ENCODE data around the gene NME4. TPM values are rescaled to one million over a fixed set of nuclear protein-coding genes. Genes with fewer than 3 reads are reported as not detected.

Gene NME4
- total and polyA plus RNA-seq, 9 donors: 48.8 to 133 (median 93.4) TPM

DNA sequence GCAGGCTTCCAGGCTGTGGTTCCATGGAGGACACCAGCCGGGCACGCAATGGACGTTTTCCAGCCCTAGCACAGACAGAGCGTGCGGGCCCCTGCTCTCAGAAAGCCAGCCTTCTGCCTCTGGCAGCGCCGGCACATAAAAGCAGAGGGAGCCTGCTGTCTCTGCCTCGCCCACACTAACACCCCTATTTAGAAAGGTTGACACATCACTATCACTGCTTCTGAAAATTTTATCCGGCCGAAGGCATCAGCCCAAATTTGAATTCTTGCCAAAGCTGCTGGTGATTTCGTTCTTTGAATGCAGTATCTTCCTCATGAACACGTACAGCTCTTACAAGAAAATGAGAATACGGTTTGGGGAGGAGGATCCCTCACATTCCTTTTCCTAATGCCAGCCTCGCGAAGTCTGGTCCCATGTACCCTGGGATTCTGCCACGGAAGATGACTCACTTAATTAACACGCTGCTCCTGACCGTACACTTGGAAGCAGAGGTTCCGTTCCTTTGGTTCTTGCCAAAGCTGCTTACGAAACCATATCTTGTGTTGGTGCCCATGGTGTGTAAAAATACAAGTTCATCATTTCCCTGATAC is 27.1 kb downstream of the NME4 start:
- Histone ChIP-seq H3K27me3 (no peaks in the 10 kb centered on the region), H3K4me1 (ENCODE audit: insufficient read depth) (peaks cover 9% of the 10 kb centered on the region), H3K27ac (peak overlapping the region in 1 of 2 donors; percentile 88), H3K4me3 (peak overlapping the region; percentile 58), H3K9me3 (no peaks in the 10 kb centered on the region), H3K36me3 (no peaks in the 10 kb centered on the region)
- intact Hi-C loops (cut with DNase I): no loop called here
- WGBS, 3 donors: 10 to 23% (median 18%) methylated on average over 20 of the region's 20 CpGs
- TF ChIP-seq, protein P1, sequence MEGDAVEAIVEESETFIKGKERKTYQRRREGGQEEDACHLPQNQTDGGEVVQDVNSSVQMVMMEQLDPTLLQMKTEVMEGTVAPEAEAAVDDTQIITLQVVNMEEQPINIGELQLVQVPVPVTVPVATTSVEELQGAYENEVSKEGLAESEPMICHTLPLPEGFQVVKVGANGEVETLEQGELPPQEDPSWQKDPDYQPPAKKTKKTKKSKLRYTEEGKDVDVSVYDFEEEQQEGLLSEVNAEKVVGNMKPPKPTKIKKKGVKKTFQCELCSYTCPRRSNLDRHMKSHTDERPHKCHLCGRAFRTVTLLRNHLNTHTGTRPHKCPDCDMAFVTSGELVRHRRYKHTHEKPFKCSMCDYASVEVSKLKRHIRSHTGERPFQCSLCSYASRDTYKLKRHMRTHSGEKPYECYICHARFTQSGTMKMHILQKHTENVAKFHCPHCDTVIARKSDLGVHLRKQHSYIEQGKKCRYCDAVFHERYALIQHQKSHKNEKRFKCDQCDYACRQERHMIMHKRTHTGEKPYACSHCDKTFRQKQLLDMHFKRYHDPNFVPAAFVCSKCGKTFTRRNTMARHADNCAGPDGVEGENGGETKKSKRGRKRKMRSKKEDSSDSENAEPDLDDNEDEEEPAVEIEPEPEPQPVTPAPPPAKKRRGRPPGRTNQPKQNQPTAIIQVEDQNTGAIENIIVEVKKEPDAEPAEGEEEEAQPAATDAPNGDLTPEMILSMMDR (IDR thresholded peaks at IDR 0.05): no peak
- TF ChIP-seq EP300 (IDR thresholded peaks at IDR 0.05) (no peak), POLR2A (IDR thresholded peaks at IDR 0.05) (no peak)
- DNase-seq: peak; percentile 60 to 86 (median 70)

GRCh38 chr16:424623-425081 is 27.7 kb downstream of the NME4 start:
- Histone ChIP-seq H3K36me3 (no peaks in the 10 kb centered on the region), H3K27ac (peak overlapping the region; percentile 65 to 88), H3K27me3 (no peaks in the 10 kb centered on the region), H3K9me3 (no peaks in the 10 kb centered on the region), H3K4me1 (ENCODE audit: insufficient read depth) (peaks cover 9% of the 10 kb centered on the region), H3K4me3 (peak overlapping the region; percentile 58)
- WGBS, 3 donors: 7 to 14% (median 7%) methylated on average over 20 to 31 of the region's 31 CpGs
- intact Hi-C loops (cut with DNase I): no loop called here
- no peak for TF ChIP-seq EP300 (IDR thresholded peaks at IDR 0.05)
- TF ChIP-seq, protein P1 (IDR thresholded peaks at IDR 0.05): no peak
- TF ChIP-seq POLR2A (IDR thresholded peaks at IDR 0.05): no peak
- DNase-seq: peak; percentile 52 to 72 (median 60)

DNA sequence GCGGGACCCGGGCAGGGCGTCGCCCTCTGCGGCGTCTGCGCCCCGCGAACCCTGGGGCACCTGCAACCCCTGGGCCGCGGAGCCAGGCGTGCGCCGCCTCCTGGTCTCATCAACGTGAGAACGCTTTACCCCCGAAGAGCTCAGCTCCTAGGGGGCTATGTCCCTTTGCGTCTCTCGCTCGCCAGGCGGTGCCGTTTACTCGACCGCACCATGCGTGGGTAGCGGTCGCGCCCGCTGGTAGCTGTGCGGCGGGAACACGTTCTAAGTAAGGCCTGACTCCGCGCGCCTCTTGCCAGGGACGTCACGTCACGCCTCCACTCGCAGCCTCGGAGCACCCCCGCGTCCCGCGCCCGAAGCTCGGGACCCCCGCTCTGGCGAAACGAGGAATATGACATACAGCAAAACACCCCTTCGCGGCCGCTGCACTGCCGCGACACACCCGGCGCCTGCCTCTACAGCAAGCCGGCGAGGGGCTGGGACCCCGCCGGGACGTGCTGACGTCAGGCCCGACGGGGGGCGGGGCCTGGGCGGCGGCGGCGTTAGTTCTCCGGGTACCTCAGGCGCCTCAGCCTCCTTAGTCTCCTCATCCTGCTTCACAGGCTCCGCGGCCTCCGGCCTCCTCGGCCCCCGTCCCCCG is 28.2 kb downstream of the NME4 start, which contains the start of gene RAB11FIP3:
TSS of gene RAB11FIP3 (plus strand) at position 568 of the 637 bp plus-strand sequence. CDS start 358 bp downstream, outside the sequence.
- no peaks in the 10 kb centered on the region for H3K27me3 ChIP-seq
- intact Hi-C loops (cut with DNase I): no loop called here

DNA sequence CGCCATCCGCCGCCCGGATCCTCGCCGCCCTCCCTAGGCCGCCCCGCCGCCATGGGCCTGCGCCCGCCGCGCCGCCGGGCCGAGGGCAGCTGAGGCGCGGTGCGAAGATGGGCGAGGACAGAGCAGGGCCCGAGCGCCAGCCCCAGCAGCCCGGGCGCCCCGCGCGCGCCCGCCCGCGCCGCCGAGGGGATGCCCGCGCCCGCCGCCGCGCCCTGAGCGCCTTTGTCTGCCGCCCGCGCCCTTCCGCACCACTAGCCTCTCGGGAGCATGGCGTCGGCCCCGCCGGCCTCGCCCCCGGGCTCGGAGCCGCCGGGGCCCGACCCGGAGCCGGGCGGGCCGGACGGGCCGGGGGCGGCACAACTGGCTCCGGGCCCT is 28.7 kb downstream of the NME4 start:
- Histone ChIP-seq H3K9me3 (no peaks in the 10 kb centered on the region), H3K36me3 (no peaks in the 10 kb centered on the region), H3K4me1 (ENCODE audit: insufficient read depth) (peaks cover 9% of the 10 kb centered on the region), H3K27me3 (no peaks in the 10 kb centered on the region), H3K4me3 (peak overlapping the region; percentile 58), H3K27ac (peak overlapping the region; percentile 65 to 88)
- DNase-seq: no peak
- TF ChIP-seq, protein P1 (IDR thresholded peaks at IDR 0.05): no peak
- TF ChIP-seq POLR2A (IDR thresholded peaks at IDR 0.05) (no peak), EP300 (IDR thresholded peaks at IDR 0.05) (no peak)
- 0% methylated on average over 35 to 62 of the region's 63 CpGs for WGBS, 3 donors
- intact Hi-C loops (cut with DNase I): loop anchor here in 1 of 4 donors (1.0 kb wide), 1 partner anchor 102 kb away; the partner anchor contains the start of gene CAPN15

More for the DNA sequence above, 28.2 kb downstream of the NME4 start, which contains the start of gene RAB11FIP3:
- H3K9me3 ChIP-seq: no peaks in the 10 kb centered on the region
- DNase-seq: peak; percentile 79 to 88 (median 84)
- TF ChIP-seq POLR2A (IDR thresholded peaks at IDR 0.05) (peak; percentile 84), EP300 (IDR thresholded peaks at IDR 0.05) (no peak)
- TF ChIP-seq, protein P1 (IDR thresholded peaks at IDR 0.05): peak in 2 of 3 donors; percentile 23 to 52
- H3K36me3 ChIP-seq: no peaks in the 10 kb centered on the region
- H3K4me3 ChIP-seq: peak within 1 kb of the TSS; percentile 58
- peak within 1 kb of the TSS; percentile 65 to 88 for H3K27ac ChIP-seq
- WGBS, 3 donors: 0 to 1% (median 0%) methylated on average over 47 to 77 of the region's 77 CpGs
- H3K4me1 ChIP-seq (ENCODE audit: insufficient read depth): peaks cover 9% of the 10 kb centered on the region
